Testis (tissue), 5 donors: ENCODE measurements around the gene RECQL5. TPM values are rescaled to one million over a fixed set of nuclear protein-coding genes. Genes with fewer than 3 reads are reported as not detected.

ENCODE experiments used
- DNase-seq: peaks from one replicate; pipeline ENCODE4 v3.0.0-alpha.2; 2019
- H3K27ac ChIP-seq, 2 donors: fragments of 200-600 bp; sonication (generic); one replicate each; pipeline ENCODE4 v1.5.1; 2019
- H3K27me3 ChIP-seq: fragments of 200-600 bp; sonication (generic); one replicate; pipeline ENCODE4 v1.5.1; 2019
- H3K36me3 ChIP-seq: fragments of 200-600 bp; sonication (generic); one replicate; pipeline ENCODE4 v1.5.1; 2017; ENCODE audit warnings: low read depth; ENCODE audit errors: missing control alignments
- H3K4me1 ChIP-seq: fragments of 200-600 bp; sonication (generic); one replicate; pipeline ENCODE4 v1.5.1; 2019
- H3K4me3 ChIP-seq, 2 donors: fragments of 200-600 bp; sonication (generic); one replicate each; pipeline ENCODE4 v1.5.1; 2017 to 2019
- H3K9me3 ChIP-seq: fragments of 200-600 bp; sonication (generic); one replicate; pipeline ENCODE4 v1.5.1; 2017
- CTCF ChIP-seq, 3 experiments: fragments of 450-650 bp in 2 of 3; fragments of 200-600 bp in 1 of 3; sonication (generic) in 1 of 3; IDR thresholded peaks; one replicate each; pipeline ENCODE4 v1.5.1; 2016 to 2019; ENCODE audit warnings: antibody characterized with exemption in 3 of 3, mild to moderate bottlenecking in 2 of 3, moderate library complexity in 1 of 3
- POLR2A ChIP-seq: fragments of 450-650 bp; IDR thresholded peaks from one replicate; pipeline ENCODE4 v1.6.1; 2017; ENCODE audit warnings: antibody characterized with exemption, mild to moderate bottlenecking, moderate library complexity
- WGBS, 2 donors: methylation state at CpG; one replicate each; pipeline ENCODE4 v1.1.5; 2018; 5-methylcytosine and 5-hydroxymethylcytosine counted together
- intact Hi-C: fragments of 100-400 bp; cut with DNase I; formaldehyde crosslinking; loops from one replicate; pipeline ENCODE4 v1.15.1; 2023; ENCODE audit warnings: low total_unique reads
- long read RNA-seq, 2 donors: transcript quantifications; one replicate each; lab custom pipeline, GENCODE V29; 2026
- polyA plus RNA-seq: library from polyadenylated mRNA; stranded (reverse); fragments of 350-450 nt; fragmentation: Illumina TruSeq; extraction: RNeasy Lipid Tissue Mini Kit (QIAGEN cat#74804); gene quantifications from one replicate; pipeline ENCODE4 v1.2.3, GENCODE V29; 2014; ENCODE audit warnings: low read depth, low replicate concordance; ENCODE audit not compliant: insufficient read depth
- total RNA-seq, 2 donors: library from RNA; depleted of rRNA; stranded (reverse); fragments of >200 nt; gene quantifications; one replicate each; pipeline ENCODE4 v1.2.3, GENCODE V29; 2016

The RECQL5 gene
- total RNA-seq (10 to 100 TPM; 81.4 to 99.6 TPM), polyA plus RNA-seq (60.0 TPM)
- long read RNA-seq, donor 1, partial matches to known transcripts: 117 of 119 reads
- long read RNA-seq, donor 1, other reads (novel, unspliced or antisense): 0 of 119 reads
- long read RNA-seq, donor 2, partial matches to known transcripts: 0 of 1 reads
- long read RNA-seq, donor 2, other reads (novel, unspliced or antisense): 0 of 1 reads

- DNase-seq: peak; percentile 99
- intact Hi-C loops: no loop called here
- Histone ChIP-seq H3K4me1 (peaks cover 15% of the 10 kb centered on the region), H3K4me3 (peak within 1 kb of the TSS; percentile 78 to 84), H3K27ac (peak within 1 kb of the TSS; percentile 64 to 76), H3K27me3 (no peaks in the 10 kb centered on the region), H3K36me3 (no peaks in the 10 kb centered on the region), H3K9me3 (no peaks in the 10 kb centered on the region)
- 0% methylated on average over 54 to 55 of the region's 55 CpGs for WGBS, 2 donors
- TF ChIP-seq POLR2A: no peak
- peak in 1 of 3 experiments; percentile 6 for TF ChIP-seq CTCF (IDR thresholded peaks at IDR 0.05)
Measured at GRCh38 chr17:75666959-75667790, at the start of gene RECQL5, which contains the start of gene SAP30BP. Gene RECQL5 (minus strand): TSS chr17:75667154. CDS start chr17:75666557, 597 bp downstream. Gene SAP30BP (plus strand): TSS chr17:75667338. CDS start chr17:75667373, 35 bp downstream.

- no peak overlapping the region for H3K4me3 ChIP-seq
- DNase-seq: no peak
- no peak overlapping the region for H3K27ac ChIP-seq
- no peak for TF ChIP-seq CTCF (IDR thresholded peaks at IDR 0.05)
- no peak for TF ChIP-seq POLR2A
- no peaks in the 10 kb centered on the region for H3K9me3 ChIP-seq
- H3K36me3 ChIP-seq: no peaks in the 10 kb centered on the region
- whole genome bisulfite sequencing, 2 donors: 64 to 76% methylated on average over 2 of the region's 2 CpGs
- intact Hi-C loops: no loop called here
- H3K27me3 ChIP-seq: no peaks in the 10 kb centered on the region
- no peaks in the 10 kb centered on the region for H3K4me1 ChIP-seq
Measured at GRCh38 chr17:75712446-75712845, 45.5 kb upstream of the RECQL5 start.

GRCh38 chr17:75707079-75707571 is 40.2 kb upstream of the RECQL5 start:
- Histone ChIP-seq H3K4me3 (no peak overlapping the region), H3K9me3 (no peaks in the 10 kb centered on the region), H3K36me3 (no peaks in the 10 kb centered on the region), H3K27me3 (no peaks in the 10 kb centered on the region), H3K27ac (no peak overlapping the region), H3K4me1 (no peaks in the 10 kb centered on the region)
- DNase-seq: no peak
- intact Hi-C loops: no loop called here
- 74 to 83% methylated on average over 7 to 12 of the region's 12 CpGs for WGBS, 2 donors
- TF ChIP-seq CTCF (IDR thresholded peaks at IDR 0.05) (no peak), POLR2A (no peak)

- no peak for TF ChIP-seq POLR2A
- no peak for TF ChIP-seq CTCF (IDR thresholded peaks at IDR 0.05)
- Histone ChIP-seq H3K36me3 (no peaks in the 10 kb centered on the region), H3K4me1 (no peaks in the 10 kb centered on the region), H3K4me3 (no peak overlapping the region), H3K27ac (no peak overlapping the region), H3K27me3 (no peaks in the 10 kb centered on the region), H3K9me3 (no peaks in the 10 kb centered on the region)
- WGBS, 2 donors: 88 to 89% methylated on average over 16 to 20 of the region's 20 CpGs
- intact Hi-C loops: no loop called here
- DNase-seq: no peak
Measured at GRCh38 chr17:75706042-75706728, 39.2 kb upstream of the RECQL5 start.
